Fibroblast of skin of abdomen (primary cell): ENCODE data around the gene NETO2.
"Not testable (repeated sequence)": the region's sequence is repeated elsewhere in the genome, so short reads cannot be mapped to it uniquely, and the experiment has no call there.

ENCODE experiments used
- DNase-seq: peaks from one replicate; pipeline ENCODE4 v3.0.0-alpha.2; 2013

NETO2 gene

DNA sequence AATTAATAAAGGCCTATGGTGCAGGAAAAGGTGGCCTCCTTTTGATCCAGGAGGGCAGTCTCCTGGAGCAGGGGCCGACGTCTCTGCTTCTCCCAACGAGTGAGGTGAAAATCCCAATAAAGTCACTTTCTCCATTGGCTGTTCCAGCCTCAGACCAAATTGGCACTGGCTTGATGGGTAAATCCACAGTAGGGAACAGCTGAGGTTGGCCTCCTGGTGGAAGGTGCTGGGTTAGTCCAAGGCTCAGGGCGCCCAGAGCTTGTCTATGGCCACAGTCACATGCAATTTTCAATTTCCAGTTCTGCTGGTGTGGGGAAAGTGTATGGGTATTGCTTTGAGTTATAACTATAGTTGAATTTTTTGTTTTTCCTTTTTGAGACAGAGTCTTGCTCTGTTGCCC, 79.0 kb downstream of the NETO2 start:
- no peak for DNase-seq

DNA sequence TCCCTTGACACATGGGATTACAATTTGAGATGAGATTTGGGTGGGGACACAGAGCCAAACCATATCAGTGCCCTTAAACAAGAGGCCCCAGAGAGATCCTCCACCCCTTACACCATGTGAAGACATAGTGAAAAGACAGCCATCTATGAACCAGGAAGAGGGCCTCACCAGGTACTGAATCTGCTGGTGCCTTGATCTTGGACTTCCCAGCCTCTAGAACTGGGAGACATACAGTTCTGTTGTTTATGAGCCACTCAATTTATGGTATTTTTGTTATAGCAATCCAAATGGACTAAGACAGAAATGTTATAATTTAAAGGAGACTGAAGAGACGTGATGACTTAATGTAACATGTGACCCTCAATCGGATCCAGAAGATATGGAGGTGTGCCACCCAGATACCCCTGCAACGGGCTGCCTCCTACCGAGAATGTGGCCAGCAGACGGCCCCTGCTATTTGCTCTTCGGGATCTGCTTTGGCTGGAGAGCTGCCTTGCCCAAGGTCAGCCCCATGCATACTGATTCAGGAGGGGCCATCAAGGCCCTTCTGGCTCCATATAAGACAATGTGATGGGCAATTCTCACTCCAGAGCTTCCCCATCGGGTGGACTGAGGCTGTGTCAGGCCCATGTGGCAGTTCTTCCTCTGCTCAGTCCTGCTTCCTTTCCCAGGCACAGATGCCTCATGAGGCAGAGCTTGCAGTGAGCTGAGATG, 80.6 kb downstream of the NETO2 start:
- DNase-seq = no peak

DNA sequence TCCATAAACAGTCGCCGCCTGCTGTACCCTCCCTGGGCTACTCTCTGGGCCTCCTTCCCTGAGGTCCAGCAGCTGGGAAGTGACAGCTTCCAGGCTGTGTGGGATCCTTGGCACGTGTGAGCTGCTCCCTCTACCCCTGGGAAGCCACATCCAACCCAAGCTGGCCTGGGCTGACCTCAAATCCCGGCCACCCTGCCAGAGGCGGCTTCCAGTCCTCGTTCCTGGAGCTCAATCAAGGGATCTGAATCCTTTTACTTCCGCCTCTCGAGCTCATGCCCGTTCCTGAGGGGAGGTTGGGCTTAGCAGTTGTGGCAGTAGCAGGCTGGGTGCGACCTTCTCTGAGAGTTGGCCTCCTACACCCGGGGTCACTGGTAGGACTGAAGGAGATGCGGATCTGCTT, 82.5 kb downstream of the NETO2 start:
- DNase-seq = no peak

GRCh38 chr16:47060596-47060995, 83.1 kb downstream of the NETO2 start:
- DNase-seq = no peak

GRCh38 chr16:47059991-47060390, 83.8 kb downstream of the NETO2 start:
- no peak for DNase-seq

GRCh38 chr16:47059130-47059529, 84.6 kb downstream of the NETO2 start:
- not testable (repeated sequence) for DNase-seq

DNA sequence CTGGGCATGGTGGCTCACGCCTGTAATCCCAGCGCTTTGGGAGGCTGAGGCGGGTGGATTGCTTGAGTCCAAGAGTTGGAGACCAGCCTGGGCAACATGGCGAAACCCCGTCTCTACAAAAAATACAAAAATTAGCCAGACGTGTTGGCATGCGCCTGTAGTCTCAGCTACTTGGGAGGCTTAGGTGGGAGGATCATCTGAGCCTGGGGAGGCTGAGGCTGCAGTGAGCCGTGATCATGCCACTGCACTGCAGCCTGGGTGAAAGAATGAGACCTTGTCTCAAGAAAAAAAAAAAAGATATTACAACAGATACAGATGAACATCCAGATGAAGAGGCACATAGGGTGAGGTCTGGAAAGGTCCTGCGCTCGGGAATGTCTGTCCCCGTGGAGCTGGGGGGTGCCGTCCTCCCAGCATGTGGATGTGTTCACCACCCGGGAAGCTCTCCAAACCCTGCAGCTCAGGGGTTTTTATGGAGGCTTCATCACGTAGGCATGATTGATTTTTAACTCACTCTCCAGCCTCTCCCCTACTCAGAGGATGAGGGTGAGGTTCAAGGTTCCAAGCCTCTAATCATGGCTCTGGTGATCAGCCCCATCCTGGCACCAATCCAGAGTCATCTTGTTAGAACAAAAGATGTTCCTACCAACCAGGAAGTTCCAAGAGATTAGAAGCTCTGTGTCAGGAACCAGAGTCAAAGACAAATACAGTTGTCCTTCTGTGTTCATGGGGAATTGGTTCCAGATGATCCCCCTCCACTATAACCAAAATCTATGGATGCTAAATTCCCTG, 85.3 kb downstream of the NETO2 start:
- peak; percentile 14 for DNase-seq

GRCh38 chr16:47057630-47057993, 86.1 kb downstream of the NETO2 start:
- no peak for DNase-seq

DNA sequence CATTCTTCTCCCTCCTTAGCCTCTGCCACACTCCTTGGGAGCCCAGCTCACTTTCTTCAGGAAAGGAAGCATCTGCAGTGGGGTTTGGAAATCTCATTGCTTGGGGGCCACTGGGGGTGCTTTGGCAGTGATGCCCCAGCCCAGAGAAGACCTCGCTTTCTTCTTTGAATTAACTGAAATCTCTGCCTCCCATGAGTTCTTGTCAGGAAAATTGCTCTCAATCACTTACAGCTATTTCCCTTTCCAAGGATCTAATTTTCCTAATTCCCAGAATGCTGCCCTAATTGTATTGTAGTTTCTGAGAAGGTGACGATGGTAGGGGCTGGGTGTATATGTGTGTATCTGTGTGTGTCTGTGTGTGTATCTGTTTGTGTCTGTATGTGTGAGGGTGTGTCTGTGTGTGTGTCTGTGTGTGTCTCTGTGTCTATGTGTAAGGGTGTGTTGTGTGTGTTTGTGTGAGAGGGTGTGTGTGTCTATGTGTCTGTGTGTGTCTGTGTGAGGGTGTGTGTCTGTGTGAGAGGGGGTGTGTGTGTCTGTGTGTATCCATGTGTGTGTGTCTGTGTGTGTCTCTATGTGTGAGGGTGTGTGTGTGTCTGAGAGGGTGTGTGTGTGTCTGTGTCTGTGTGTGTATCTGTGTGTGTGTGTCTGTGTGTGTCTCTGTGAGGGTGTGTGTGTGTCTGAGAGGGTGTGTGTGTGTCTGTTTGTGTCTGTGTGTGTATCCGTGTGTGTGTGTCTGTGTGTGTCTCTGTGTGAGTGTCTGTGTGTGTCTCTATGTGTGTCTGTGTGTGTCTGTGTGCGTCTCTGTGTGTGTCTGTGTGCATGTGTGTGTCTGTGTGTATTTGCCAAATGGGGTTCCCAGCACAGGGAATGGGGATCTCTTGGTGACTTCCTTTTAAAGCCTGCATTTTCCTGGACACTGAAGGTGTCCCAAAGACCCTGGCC, 86.8 kb downstream of the NETO2 start:
- DNase-seq = no peak

- DNase-seq = not testable (repeated sequence)
Measured at GRCh38 chr16:47056061-47056460, 87.7 kb downstream of the NETO2 start.

- no peak for DNase-seq
Measured at GRCh38 chr16:47055136-47055885, 88.4 kb downstream of the NETO2 start.

GRCh38 chr16:47054306-47054705, 89.4 kb downstream of the NETO2 start:
- no peak for DNase-seq

- DNase-seq = no peak
Measured at GRCh38 chr16:47053895-47054294, 89.8 kb downstream of the NETO2 start.

DNA sequence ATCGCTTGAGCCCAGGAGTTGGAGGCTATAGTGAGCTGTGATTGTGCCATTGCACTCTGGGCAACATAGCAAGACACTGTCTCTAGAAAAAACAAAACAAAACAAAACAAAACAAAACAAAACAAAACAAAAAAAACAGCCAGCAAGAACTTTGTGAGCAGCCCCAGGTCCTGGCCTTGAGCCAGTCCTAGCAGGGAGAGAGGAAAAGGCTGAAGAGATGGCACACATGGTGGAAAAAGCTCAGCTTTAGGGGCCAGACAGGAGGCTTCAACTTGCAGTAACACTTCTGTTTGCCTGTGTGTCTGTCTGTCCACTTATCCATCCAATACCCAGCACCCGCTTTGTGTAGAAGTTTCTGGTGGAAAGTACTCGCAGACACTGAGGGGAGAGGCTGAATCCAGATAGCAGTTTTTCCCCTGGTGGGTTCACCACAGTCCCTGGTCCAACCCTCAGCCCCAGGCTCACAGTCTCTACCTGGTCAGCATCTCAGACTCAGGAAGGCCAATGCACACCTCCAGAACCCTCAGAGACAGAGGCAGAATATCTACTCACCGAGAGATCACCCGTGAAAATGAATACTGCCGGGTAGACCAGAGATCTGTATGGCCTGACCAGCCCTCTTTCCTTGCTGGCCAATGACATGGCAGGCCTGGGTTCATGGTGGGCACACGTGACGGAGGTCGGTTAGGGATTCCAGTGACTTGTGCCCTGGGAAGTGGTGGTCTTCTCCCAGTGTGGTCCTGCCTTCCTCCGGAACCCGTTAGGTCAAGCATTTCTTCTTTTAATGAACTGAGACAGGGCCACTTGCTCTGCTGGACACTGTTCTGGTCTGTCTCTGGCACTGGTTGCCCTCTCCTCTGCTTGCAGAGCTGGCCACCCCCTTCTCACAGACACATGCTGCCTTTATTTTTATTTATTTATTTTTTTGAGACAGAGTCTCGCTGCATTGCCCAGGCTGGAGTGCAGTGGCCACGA, 90.8 kb downstream of the NETO2 start:
- no peak for DNase-seq

DNA sequence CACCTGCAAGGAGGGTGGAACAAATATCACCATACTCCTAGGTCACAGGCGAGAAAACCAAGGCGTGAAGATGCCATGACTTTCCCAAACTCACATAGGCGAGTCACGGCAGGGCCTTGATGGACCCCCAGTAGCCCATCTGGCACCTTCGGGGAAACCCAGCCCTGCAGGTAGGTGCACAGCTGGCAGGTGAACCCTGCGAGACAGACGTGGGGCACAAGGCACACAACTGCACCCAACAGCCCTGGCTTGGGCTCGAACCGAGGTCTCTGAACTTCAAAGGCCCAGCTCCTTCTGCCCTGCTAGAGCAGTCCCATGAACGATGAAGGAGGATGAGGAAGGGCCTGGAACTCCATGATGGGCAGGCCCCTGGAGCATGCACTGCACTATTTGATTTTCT, 92.7 kb downstream of the NETO2 start:
- no peak for DNase-seq

DNA sequence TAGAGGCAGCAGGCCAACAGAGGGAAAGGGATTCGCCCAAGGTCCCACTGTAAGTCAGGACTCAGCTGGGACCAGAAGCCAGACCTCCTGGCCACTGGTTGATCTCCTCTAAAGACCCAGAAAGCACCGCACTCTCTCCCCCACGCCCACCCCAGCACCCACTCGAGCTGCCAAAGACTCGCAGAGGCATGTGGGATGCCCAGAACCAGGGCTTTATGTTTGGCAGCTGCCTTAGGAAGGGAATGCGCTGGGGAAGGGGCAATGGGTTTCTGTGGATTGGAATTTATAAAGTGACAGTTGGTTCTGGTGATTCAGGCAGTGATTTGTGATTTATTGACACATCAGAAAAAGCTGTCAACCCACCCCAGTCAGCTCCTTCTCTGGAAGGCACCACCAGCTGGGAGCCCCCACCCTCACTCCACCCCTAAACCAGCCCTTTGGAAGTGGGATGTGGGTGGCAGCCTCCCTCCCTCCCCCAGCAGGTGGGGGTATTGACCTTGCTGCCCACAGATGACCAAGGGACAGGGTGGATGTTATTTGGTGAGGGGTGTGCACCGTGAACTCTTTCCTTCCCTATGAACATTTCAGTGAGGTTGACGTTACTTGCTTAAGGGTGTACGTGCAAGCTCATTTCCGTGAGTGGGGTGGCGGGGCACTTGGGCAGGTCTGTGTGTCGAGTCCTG, 93.7 kb downstream of the NETO2 start:
- DNase-seq = no peak

GRCh38 chr16:47047524-47048203, 96.1 kb downstream of the NETO2 start:
- no peak for DNase-seq

DNA sequence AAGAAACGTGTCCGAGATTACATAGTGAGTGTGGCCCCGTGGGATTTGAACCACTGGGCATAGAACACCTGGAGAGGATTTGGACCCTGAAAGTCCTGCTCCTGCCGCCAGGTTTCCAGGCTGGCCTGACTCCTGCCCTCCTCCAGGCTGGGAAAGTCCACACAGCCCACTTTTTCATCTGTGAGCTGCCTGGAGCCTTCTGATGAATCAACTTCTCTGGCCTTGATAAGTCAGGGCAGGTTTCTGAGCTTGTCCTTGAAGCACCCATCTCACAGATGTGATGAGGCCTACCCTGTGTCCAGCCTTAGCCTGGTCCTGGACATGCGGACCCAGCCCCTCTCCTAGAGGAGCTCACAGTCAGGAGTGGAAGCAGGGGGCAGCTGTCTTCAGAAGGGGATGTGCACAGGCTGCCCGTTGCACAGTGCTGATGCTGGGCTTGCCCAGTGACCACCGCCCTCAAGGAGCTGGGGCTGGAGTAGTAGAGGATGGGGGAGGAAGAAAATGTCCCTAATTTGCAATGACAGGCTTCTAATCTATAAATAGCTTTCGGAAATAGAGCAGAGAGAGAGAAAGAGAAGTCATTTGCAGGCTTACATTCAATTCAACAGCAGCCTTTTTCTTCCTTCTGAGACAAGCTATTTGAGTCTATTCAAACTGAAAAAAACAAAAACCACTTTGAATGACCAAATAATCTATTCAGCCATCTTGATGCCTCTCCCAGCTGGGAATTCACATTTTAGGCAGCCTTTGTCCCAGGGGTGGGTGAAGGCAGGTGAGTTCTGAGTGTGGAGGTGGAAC, 96.8 kb downstream of the NETO2 start:
- no peak for DNase-seq

DNA sequence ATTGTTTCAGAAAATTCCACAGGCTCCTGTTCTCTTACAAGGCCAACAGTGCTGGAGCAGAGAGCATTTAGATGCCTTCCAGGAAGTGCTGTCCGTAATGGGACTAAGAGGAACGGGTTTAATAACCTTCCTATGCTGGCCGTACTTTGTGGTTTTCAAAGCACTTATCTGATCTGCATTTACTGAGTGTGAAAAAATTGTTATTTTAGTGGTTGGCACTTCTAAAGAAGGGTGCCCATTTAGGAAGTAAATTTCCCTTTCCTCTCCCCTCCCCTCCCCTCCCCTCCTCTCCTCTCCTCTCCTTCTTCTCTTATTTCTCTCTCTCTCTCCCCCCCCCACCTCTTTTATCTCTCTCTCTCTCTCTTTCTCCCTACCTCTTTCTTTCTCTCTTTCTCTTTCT, 98.3 kb downstream of the NETO2 start:
- DNase-seq = no peak
